Prostate gland (tissue), 2 donors: ENCODE data around the gene LSAMP.

Experiments
- POLR2A ChIP-seq: fragments of 450-650 bp; IDR thresholded peaks from one replicate; pipeline ENCODE4 v1.6.1; 2016; ENCODE audit warnings: antibody characterized with exemption, mild to moderate bottlenecking
- POLR2AphosphoS5 ChIP-seq: sonication (generic); formaldehyde crosslinking; IDR thresholded peaks from one replicate; pipeline ENCODE4 v1.6.1; 2017; ENCODE audit warnings: antibody characterized with exemption
- TF ChIP-seq, protein P1 (sequence below), 4 experiments: fragments of 200-600 bp in 2 of 4; fragments of 450-650 bp in 2 of 4; sonication (generic) in 2 of 4; IDR thresholded peaks; 1 replicate in 3 of 4; 2 replicates in 1 of 4; pipeline ENCODE4 v1.5.1; 2016 to 2019; ENCODE audit warnings: antibody characterized with exemption in 4 of 4, mild to moderate bottlenecking in 2 of 4, moderate library complexity in 2 of 4

DNA sequence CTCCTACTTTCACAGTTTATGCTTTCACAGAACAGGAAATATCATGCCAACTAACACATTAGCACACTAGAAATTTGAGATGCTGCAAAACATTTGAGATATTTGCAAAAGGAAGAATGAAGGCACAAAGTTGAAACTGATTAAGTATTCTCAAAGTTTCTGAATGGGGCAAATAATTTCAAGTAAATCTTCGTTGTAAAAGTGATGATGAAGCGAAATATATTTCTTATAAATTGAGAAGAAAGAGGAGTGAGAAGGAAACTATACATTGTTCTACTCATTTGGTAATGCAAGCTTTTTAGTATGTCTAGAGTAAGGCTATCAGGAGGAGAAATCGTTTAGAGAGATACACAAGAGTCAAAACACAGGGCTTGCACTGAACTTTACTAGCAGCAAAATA, 24.3 kb upstream of the LSAMP start:
- TF ChIP-seq POLR2AphosphoS5 (no peak), POLR2A (no peak)
- TF ChIP-seq, protein P1, sequence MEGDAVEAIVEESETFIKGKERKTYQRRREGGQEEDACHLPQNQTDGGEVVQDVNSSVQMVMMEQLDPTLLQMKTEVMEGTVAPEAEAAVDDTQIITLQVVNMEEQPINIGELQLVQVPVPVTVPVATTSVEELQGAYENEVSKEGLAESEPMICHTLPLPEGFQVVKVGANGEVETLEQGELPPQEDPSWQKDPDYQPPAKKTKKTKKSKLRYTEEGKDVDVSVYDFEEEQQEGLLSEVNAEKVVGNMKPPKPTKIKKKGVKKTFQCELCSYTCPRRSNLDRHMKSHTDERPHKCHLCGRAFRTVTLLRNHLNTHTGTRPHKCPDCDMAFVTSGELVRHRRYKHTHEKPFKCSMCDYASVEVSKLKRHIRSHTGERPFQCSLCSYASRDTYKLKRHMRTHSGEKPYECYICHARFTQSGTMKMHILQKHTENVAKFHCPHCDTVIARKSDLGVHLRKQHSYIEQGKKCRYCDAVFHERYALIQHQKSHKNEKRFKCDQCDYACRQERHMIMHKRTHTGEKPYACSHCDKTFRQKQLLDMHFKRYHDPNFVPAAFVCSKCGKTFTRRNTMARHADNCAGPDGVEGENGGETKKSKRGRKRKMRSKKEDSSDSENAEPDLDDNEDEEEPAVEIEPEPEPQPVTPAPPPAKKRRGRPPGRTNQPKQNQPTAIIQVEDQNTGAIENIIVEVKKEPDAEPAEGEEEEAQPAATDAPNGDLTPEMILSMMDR (IDR thresholded peaks at IDR 0.05), result no peak
